Central memory CD8-positive, alpha-beta T cell (primary cell): ENCODE measurements around the gene APMAP.

Source experiments
- ATAC-seq: fragments of 150-1000 bp; cut with Tn5 transposase; replicated peaks from 2 replicates; pipeline ENCODE4 v1.10.0; 2022; ENCODE audit warnings: mild to moderate bottlenecking, moderate FRiP score, moderate number of reproducible peaks; ENCODE audit not compliant: poor library complexity, severe bottlenecking; ENCODE audit errors: extremely low read depth
- DNase-seq, 2 donors: peaks; one replicate each; pipeline ENCODE4 v3.0.0; 2021; ENCODE audit warnings: low spot score in 2 of 2
- H3K27ac Mint-ChIP-seq: one replicate; pipeline ENCODE4 v1.8.0; 2022; ENCODE audit warnings: low read depth, mild to moderate bottlenecking, moderate library complexity, mixed read lengths
- H3K27me3 Mint-ChIP-seq: one replicate; pipeline ENCODE4 v1.8.0; 2022; ENCODE audit warnings: mixed read lengths
- H3K36me3 Mint-ChIP-seq: one replicate; pipeline ENCODE4 v1.8.0; 2022; ENCODE audit warnings: mild to moderate bottlenecking, moderate library complexity, mixed read lengths; ENCODE audit not compliant: insufficient read depth
- H3K4me1 Mint-ChIP-seq: one replicate; pipeline ENCODE4 v1.8.0; 2022; ENCODE audit warnings: mixed read lengths
- H3K4me3 Mint-ChIP-seq: one replicate; pipeline ENCODE4 v1.8.0; 2022; ENCODE audit warnings: mild to moderate bottlenecking, moderate library complexity, mixed read lengths
- H3K9me3 Mint-ChIP-seq: one replicate; pipeline ENCODE4 v1.8.0; 2022; ENCODE audit warnings: mixed read lengths

Gene APMAP

DNA sequence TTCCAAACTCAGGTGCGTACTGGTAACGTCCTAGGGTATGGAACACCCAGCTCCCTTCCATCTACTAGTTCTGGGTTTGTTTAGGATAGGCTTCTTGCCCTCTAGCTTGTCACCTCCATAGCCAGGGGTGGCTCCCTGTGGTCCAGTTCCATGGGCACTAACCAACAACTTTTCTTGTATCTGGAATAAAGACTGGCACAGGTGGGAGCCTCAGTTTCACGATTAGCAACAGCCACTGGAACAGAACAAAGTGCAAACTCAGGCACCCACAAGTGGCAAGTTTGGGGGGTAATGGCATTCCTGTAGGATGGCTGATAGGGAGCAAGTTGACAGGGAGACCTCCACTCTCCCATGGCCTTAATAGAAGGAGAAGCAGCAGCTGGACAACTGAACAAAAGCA, 5.6 kb upstream of the APMAP start:
- H3K4me3 Mint-ChIP-seq = no peak overlapping the region

GRCh38 chr20:24996449-24997377, 4.2 kb upstream of the APMAP start:
- H3K4me1 Mint-ChIP-seq = peaks cover 19% of the 10 kb centered on the region
- H3K27ac Mint-ChIP-seq = peak overlapping the region; percentile 38
- no peak for DNase-seq
- no peaks in the 10 kb centered on the region for H3K27me3 Mint-ChIP-seq
- ATAC-seq = no peak
- no peaks in the 10 kb centered on the region for H3K9me3 Mint-ChIP-seq
- H3K36me3 Mint-ChIP-seq = peaks cover 16% of the 10 kb centered on the region
- H3K4me3 Mint-ChIP-seq = no peak overlapping the region

More for the DNA sequence above, 5.6 kb upstream of the APMAP start:
- H3K27me3 Mint-ChIP-seq = no peaks in the 10 kb centered on the region
- peaks cover 15% of the 10 kb centered on the region for H3K4me1 Mint-ChIP-seq
- DNase-seq (no peak), ATAC-seq (no peak)
- H3K36me3 Mint-ChIP-seq = peaks cover 5% of the 10 kb centered on the region
- H3K9me3 Mint-ChIP-seq = no peaks in the 10 kb centered on the region
- H3K27ac Mint-ChIP-seq = no peak overlapping the region

DNA sequence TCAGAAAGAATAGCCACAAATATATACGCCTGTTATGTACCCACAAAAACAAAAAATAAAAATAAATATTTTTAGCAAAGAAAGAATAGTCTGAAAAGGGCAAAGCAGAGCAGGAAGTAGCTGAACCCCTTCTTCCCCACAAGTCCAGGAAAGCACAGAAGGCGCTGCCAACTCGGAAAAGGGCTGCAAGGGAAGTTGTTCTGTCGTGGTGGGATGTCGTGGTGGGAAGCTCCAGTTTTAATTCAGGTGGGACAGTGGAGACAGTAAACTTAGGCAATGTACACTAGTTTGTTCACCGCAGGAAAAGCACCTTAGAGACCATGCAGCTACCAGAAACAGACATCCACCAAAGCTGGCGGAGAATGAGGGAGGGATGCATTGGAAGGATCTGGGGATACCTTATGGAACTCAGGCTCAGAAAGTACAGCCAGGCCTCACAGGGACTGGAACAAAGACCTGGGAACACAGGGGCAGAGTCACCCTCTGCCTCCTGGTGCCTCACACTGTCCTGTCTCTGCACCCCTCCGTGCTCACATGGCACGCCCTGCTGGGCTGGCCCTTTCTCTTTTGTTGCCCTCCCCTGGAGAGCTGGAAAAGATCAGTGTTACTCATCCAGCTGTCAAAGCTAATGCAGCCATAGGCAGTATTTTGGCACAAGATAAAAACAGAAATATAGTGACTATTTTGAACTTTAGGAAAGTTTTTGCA, 3.3 kb upstream of the APMAP start:
- Mint-ChIP-seq H3K4me3 (no peak overlapping the region), H3K27ac (no peak overlapping the region), H3K27me3 (no peaks in the 10 kb centered on the region), H3K4me1 (peaks cover 27% of the 10 kb centered on the region), H3K36me3 (peaks cover 24% of the 10 kb centered on the region), H3K9me3 (no peaks in the 10 kb centered on the region)
- ATAC-seq (no peak), DNase-seq (no peak)

- no peaks in the 10 kb centered on the region for H3K9me3 Mint-ChIP-seq
- H3K27me3 Mint-ChIP-seq = no peaks in the 10 kb centered on the region
- ATAC-seq = no peak
- H3K36me3 Mint-ChIP-seq = peaks cover 27% of the 10 kb centered on the region
- DNase-seq = peak; percentile 83 to 84
- peak overlapping the region; percentile 64 for H3K27ac Mint-ChIP-seq
- peaks cover 38% of the 10 kb centered on the region for H3K4me1 Mint-ChIP-seq
- peak overlapping the region; percentile 57 for H3K4me3 Mint-ChIP-seq
Measured at GRCh38 chr20:24994470-24995368, 2.2 kb upstream of the APMAP start.

GRCh38 chr20:24994186-24994465, 1.6 kb upstream of the APMAP start:
- no peaks in the 10 kb centered on the region for H3K27me3 Mint-ChIP-seq
- peak overlapping the region; percentile 64 for H3K27ac Mint-ChIP-seq
- H3K9me3 Mint-ChIP-seq = no peaks in the 10 kb centered on the region
- H3K36me3 Mint-ChIP-seq = peaks cover 28% of the 10 kb centered on the region
- DNase-seq (no peak), ATAC-seq (no peak)
- peak overlapping the region; percentile 57 for H3K4me3 Mint-ChIP-seq
- peaks cover 41% of the 10 kb centered on the region for H3K4me1 Mint-ChIP-seq

DNA sequence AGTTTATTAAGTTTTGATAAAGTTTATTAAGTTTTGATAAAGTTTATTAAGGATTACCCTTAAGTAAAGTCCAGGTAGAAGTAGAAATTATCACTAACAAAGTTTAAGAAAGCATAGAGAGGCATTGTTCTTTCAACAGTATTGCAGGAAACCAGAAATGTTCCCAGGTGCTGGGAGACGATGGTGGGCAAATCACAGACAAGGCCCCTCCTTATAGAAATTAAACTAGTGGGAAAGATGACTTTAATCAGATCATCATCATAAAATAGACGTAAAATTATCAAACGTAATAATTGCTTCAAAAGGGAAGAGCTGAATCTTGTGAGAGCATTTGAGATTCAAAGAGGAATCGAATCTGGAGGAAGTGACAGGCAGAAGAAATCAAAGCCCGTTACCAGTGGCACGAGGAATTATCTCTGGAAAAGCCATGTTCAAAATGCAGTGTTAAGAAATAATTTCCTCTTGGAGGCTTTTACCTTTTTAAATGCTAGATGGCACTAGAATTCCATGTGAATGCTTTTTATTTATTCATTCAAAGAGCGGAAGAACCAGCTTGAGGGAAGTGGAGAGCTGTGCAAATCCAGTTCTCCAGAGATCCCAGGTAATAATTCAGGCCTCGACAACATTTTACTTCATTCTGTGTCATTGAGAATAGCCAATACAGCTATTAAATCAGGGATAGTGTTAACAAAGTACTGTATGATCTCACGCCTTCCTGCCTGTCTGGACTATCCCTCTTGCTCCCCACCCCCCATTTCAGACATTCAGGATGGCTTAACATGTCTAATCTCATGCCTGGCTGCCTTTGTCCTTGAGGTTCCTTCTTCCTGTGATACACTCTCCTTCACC, 1.0 kb upstream of the APMAP start:
- peaks cover 47% of the 10 kb centered on the region for H3K4me1 Mint-ChIP-seq
- peak overlapping the region; percentile 57 for H3K4me3 Mint-ChIP-seq
- H3K27ac Mint-ChIP-seq = peak overlapping the region; percentile 99
- H3K27me3 Mint-ChIP-seq = no peaks in the 10 kb centered on the region
- no peak for ATAC-seq
- peaks cover 34% of the 10 kb centered on the region for H3K36me3 Mint-ChIP-seq
- no peaks in the 10 kb centered on the region for H3K9me3 Mint-ChIP-seq
- DNase-seq = no peak

- Mint-ChIP-seq H3K9me3 (no peaks in the 10 kb centered on the region), H3K36me3 (peaks cover 36% of the 10 kb centered on the region), H3K4me3 (peak overlapping the region; percentile 99), H3K4me1 (peaks cover 62% of the 10 kb centered on the region), H3K27me3 (no peaks in the 10 kb centered on the region), H3K27ac (peak overlapping the region; percentile 99)
- DNase-seq (no peak), ATAC-seq (peak; percentile 10)
Measured at GRCh38 chr20:24991897-24992486, 559 bp downstream of the APMAP start.

GRCh38 chr20:24990810-24991252, 1.7 kb downstream of the APMAP start:
- peak overlapping the region; percentile 99 for H3K27ac Mint-ChIP-seq
- DNase-seq = no peak
- H3K9me3 Mint-ChIP-seq = no peaks in the 10 kb centered on the region
- no peaks in the 10 kb centered on the region for H3K27me3 Mint-ChIP-seq
- H3K36me3 Mint-ChIP-seq = peaks cover 40% of the 10 kb centered on the region
- no peak for ATAC-seq
- H3K4me1 Mint-ChIP-seq = peaks cover 74% of the 10 kb centered on the region
- peak overlapping the region; percentile 99 for H3K4me3 Mint-ChIP-seq

- peaks cover 80% of the 10 kb centered on the region for H3K4me1 Mint-ChIP-seq
- peaks cover 44% of the 10 kb centered on the region for H3K36me3 Mint-ChIP-seq
- H3K4me3 Mint-ChIP-seq = peak overlapping the region; percentile 71
- H3K27me3 Mint-ChIP-seq = no peaks in the 10 kb centered on the region
- DNase-seq (no peak), ATAC-seq (no peak)
- H3K27ac Mint-ChIP-seq = peak overlapping the region; percentile 86
- H3K9me3 Mint-ChIP-seq = no peaks in the 10 kb centered on the region
Measured at GRCh38 chr20:24989162-24989561, 3.4 kb downstream of the APMAP start.

- ATAC-seq = no peak
- Mint-ChIP-seq H3K4me3 (peak overlapping the region; percentile 71), H3K27me3 (no peaks in the 10 kb centered on the region), H3K9me3 (no peaks in the 10 kb centered on the region), H3K36me3 (peaks cover 49% of the 10 kb centered on the region), H3K27ac (peak overlapping the region; percentile 86), H3K4me1 (peaks cover 86% of the 10 kb centered on the region)
- DNase-seq = no peak
Measured at GRCh38 chr20:24987873-24988835, 4.4 kb downstream of the APMAP start.
